ENCODE data around the gene JADE2.

Gene JADE2

DNA sequence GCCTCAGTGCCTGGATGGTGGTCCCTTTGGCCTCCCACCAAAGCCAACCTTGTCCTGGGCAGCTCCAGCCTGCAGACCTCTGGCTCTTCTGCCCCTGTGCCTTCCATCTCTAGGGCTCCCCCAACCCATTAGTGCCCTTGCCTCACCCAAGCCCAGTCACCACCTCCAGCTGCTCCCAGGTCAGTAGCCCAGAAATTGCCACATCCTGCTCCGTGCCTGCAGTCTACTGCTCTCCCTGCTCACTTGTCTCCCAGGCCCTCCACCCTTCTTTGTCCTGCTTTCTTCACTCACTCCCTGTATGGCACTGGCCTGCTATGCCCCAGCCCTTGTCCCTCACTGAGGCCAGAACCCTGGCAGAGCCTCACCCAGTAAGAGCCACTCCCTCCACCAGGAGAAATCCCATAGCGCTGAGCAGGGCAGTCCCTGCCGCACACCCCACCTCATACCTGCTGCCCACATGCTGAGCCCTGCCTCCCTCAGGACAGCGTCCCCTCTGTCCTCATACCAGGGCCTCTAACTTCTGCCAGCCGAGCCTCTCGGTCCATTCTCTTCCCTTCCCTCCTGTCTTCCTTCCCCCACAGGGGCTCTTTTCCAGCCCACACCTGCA, 44.4 kb downstream of the JADE2 start:
- TF ChIP-seq, protein P1, sequence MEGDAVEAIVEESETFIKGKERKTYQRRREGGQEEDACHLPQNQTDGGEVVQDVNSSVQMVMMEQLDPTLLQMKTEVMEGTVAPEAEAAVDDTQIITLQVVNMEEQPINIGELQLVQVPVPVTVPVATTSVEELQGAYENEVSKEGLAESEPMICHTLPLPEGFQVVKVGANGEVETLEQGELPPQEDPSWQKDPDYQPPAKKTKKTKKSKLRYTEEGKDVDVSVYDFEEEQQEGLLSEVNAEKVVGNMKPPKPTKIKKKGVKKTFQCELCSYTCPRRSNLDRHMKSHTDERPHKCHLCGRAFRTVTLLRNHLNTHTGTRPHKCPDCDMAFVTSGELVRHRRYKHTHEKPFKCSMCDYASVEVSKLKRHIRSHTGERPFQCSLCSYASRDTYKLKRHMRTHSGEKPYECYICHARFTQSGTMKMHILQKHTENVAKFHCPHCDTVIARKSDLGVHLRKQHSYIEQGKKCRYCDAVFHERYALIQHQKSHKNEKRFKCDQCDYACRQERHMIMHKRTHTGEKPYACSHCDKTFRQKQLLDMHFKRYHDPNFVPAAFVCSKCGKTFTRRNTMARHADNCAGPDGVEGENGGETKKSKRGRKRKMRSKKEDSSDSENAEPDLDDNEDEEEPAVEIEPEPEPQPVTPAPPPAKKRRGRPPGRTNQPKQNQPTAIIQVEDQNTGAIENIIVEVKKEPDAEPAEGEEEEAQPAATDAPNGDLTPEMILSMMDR (IDR thresholded peaks at IDR 0.05; ENCODE audit: borderline replicate concordance, control extremely low read depth, extremely low read depth, insufficient read depth, missing control alignments) = no peak
- no peak for DNase-seq (ENCODE audit: low spot score)
- in situ Hi-C loops (cut with MboI; ENCODE audit: low sequenced_read_pairs, unreplicated experiment) = no loop called here

DNA sequence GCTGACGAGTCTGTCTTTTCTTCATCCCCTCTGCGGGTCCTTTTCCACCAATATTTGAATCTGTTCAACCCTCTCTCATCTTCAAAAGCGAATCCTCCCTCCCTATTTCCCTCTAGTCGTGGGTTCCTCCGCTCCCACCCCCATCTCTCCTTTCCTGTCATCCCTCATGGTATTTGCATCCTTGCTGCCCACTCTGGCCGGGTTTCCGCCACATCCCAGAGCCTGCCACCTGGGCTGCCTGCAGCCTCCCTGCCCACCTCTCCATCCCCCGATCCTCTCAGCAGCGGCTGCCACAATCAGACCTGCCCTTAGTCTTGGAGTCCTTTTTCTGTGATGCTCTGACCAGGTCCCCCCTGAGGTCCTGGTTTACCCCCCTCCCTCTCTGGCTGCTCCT, 44.9 kb downstream of the JADE2 start:
- TF ChIP-seq, protein P1 (IDR thresholded peaks at IDR 0.05; ENCODE audit: borderline replicate concordance, control extremely low read depth, extremely low read depth, insufficient read depth, missing control alignments) = no peak
- DNase-seq (ENCODE audit: low spot score) = no peak
- in situ Hi-C loops (cut with MboI; ENCODE audit: low sequenced_read_pairs, unreplicated experiment) = no loop called here

DNA sequence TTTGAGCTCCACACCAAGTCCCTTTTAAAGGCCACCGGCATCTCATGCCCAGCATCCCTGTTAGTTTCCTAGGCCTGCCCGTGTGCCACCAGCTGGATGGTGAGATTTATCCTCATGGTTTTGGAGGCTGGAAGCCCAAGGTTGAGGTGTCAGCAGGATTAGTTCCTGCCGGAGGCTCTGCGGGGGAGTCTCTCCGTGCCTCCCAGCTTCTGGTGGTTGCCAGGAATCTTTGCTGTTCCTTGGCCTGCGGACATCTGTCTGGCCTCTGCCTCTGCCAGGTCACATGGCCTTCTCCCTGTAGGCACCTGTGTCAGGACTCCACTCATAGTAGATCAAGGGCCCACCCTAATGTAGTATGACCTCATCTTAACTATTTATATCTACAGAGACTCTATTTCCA, 45.4 kb downstream of the JADE2 start:
- DNase-seq (ENCODE audit: low spot score) = no peak
- in situ Hi-C loops (cut with MboI; ENCODE audit: low sequenced_read_pairs, unreplicated experiment) = no loop called here
- TF ChIP-seq, protein P1 (IDR thresholded peaks at IDR 0.05; ENCODE audit: borderline replicate concordance, control extremely low read depth, extremely low read depth, insufficient read depth, missing control alignments) = no peak

DNA sequence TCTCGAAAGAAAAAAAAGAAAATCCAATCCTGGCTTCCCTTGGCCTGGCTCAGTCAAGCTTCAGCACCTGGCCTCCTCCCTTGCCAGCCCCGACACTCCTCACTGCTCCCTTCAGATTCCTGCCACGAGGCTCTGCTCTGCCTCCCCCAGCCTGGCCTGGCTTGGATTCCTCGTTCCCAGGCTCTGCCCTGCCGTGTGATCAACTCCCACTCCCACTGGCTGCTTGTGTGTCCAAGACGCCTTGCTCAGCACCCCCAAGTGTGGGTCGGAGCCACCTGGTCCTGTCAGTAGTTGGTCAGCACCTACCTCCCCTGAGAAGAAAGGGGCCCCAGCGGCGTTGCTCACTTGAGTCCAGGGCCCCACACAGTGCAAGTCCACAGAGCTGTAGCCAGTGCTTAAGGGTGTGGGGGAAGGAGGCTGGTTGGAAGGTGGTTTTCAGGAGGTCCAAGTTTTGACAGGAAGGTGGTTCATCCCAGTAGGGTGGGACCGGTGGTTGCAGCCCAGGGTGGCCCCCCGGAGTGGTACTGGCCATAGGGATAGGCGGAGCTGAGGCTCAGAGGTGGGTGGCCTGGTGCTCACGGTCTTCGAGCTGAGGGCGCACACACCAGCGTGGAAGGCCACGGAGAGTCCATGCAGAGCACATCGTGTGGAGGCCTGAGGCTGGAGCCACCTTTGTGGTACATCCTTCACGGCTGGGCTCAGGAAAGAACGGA, 46.4 kb downstream of the JADE2 start:
- DNase-seq (ENCODE audit: low spot score) = no peak
- in situ Hi-C loops (cut with MboI; ENCODE audit: low sequenced_read_pairs, unreplicated experiment) = no loop called here
- TF ChIP-seq, protein P1 (IDR thresholded peaks at IDR 0.05; ENCODE audit: borderline replicate concordance, control extremely low read depth, extremely low read depth, insufficient read depth, missing control alignments) = no peak

DNA sequence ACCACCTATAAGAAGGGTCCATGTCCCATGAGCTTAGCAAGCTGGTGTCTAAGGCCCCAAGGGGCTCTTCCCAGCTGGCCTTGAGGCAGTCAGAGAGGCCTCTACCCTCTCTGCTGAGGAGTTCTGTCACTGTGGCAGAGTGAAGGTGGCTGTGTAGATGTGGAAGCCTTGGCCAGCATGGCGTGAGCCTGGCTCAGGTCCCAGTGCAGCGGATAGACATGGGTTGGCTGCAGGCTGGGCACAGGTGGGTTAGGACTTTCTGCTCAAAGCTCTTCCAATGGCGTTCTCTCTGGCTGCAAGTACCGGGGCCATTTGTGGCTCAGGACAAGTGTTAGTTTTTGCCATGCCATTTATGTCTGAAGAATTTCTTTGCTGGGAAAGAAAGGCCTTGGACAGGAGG, 47.3 kb downstream of the JADE2 start:
- in situ Hi-C loops (cut with MboI; ENCODE audit: low sequenced_read_pairs, unreplicated experiment) = no loop called here
- TF ChIP-seq, protein P1 (IDR thresholded peaks at IDR 0.05; ENCODE audit: borderline replicate concordance, control extremely low read depth, extremely low read depth, insufficient read depth, missing control alignments) = no peak
- no peak for DNase-seq (ENCODE audit: low spot score)

DNA sequence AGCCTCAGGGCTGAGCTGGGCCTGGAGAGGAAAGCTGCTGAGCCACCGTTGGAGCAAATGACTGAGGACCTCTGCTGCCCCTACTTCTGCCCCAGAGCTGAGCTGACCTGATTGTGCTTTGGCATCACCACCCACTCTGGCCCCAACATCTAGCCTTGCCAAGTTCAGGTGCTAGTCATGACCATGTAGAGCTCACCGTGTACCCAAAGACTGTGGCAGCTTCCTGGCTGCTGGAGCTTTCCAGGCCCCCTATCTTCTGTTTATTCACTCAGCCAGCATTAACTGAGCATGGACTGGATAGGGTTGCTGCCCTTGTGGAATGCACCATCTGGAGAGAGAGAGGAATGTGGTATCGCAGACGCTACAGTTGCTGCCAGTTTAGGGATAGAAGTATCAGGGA, 49.1 kb downstream of the JADE2 start:
- in situ Hi-C loops (cut with MboI; ENCODE audit: low sequenced_read_pairs, unreplicated experiment) = no loop called here
- TF ChIP-seq, protein P1 (IDR thresholded peaks at IDR 0.05; ENCODE audit: borderline replicate concordance, control extremely low read depth, extremely low read depth, insufficient read depth, missing control alignments) = no peak
- no peak for DNase-seq (ENCODE audit: low spot score)
